Ovary (tissue), 3 donors: ENCODE results near the gene ARPC4.

Experiments used
- CTCF ChIP-seq, 3 donors: fragments of 450-650 bp in 2 of 3; fragments of 200-600 bp in 1 of 3; IDR thresholded peaks; one replicate each; pipeline versions ENCODE4 v1.5.1 to v1.8.0; 2016 to 2022; ENCODE audit warnings: antibody characterized with exemption in 3 of 3, mild to moderate bottlenecking in 1 of 3
- EP300 ChIP-seq: sonication (generic); formaldehyde crosslinking; IDR thresholded peaks from one replicate; pipeline ENCODE4 v1.6.1; 2017; ENCODE audit warnings: antibody characterized with exemption
- donor health status: DM: no; HTN: no; CAD: no.

- TF ChIP-seq CTCF (IDR thresholded peaks at IDR 0.05): no peak
- TF ChIP-seq EP300: no peak
These were observed 18.0 kb downstream of the ARPC4 start for GRCh38 chr3:9810846-9811245.
